ENCODE data around the gene ZNF536.
"Not testable (repeated sequence)": the region's sequence is repeated elsewhere in the genome, so short reads cannot be mapped to it uniquely, and the experiment has no call there.

Gene ZNF536

GRCh38 chr19:30476997-30477396 is 104.8 kb downstream of the ZNF536 start:
- Histone ChIP-seq H3K27ac (ENCODE audit: low read depth, low read length) (no peak overlapping the region), H3K36me3 (ENCODE audit: insufficient read depth, low read length) (no peaks in the 10 kb centered on the region), H3K27me3 (ENCODE audit: insufficient read depth, low read length) (no peaks in the 10 kb centered on the region), H3K4me3 (ENCODE audit: low read length) (no peak overlapping the region), H3K9me3 (ENCODE audit: insufficient read depth, low read depth, low read length) (no peaks in the 10 kb centered on the region), H3K9ac (ENCODE audit: low read depth, low read length) (no peak overlapping the region), H3K4me1 (ENCODE audit: insufficient read depth, low read length) (no peaks in the 10 kb centered on the region)
- WGBS = no CpG with 5 or more reads among the region's 2 CpGs

DNA sequence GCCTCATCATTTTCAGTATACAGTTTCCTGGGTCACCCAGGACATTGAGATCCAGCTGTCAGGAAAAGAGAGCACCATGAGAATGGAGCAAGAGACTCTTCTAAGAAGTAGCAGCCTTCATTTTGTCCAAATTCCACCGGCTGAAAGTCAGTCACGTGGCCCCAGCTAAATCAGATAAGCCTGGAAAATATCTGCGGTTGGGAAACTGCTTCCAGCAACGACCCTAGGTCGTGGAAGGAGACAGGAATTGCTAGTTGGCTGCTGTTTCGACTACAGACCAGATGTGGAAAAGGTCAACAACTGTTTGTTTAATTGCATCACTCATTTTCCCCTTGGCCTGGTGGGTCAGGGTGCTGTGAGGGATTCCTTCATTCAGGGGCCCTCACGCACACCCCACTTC is 107.0 kb downstream of the ZNF536 start:
- Histone ChIP-seq H3K36me3 (ENCODE audit: insufficient read depth, low read length) (no peaks in the 10 kb centered on the region), H3K27ac (ENCODE audit: low read depth, low read length) (no peak overlapping the region), H3K27me3 (ENCODE audit: insufficient read depth, low read length) (no peaks in the 10 kb centered on the region), H3K4me1 (ENCODE audit: insufficient read depth, low read length) (no peaks in the 10 kb centered on the region), H3K4me3 (ENCODE audit: low read length) (no peak overlapping the region), H3K9ac (ENCODE audit: low read depth, low read length) (no peak overlapping the region), H3K9me3 (ENCODE audit: insufficient read depth, low read depth, low read length) (no peaks in the 10 kb centered on the region)
- 89% methylated on average over 7 of the region's 7 CpGs for WGBS

- H3K9me3 ChIP-seq (ENCODE audit: insufficient read depth, low read depth, low read length) = no peaks in the 10 kb centered on the region
- H3K36me3 ChIP-seq (ENCODE audit: insufficient read depth, low read length) = no peaks in the 10 kb centered on the region
- H3K27ac ChIP-seq (ENCODE audit: low read depth, low read length) = no peak overlapping the region
- no peak overlapping the region for H3K9ac ChIP-seq (ENCODE audit: low read depth, low read length)
- H3K4me1 ChIP-seq (ENCODE audit: insufficient read depth, low read length) = no peaks in the 10 kb centered on the region
- no peaks in the 10 kb centered on the region for H3K27me3 ChIP-seq (ENCODE audit: insufficient read depth, low read length)
- 79% methylated on average over 6 of the region's 6 CpGs for WGBS
- H3K4me3 ChIP-seq (ENCODE audit: low read length) = no peak overlapping the region
These were observed 107.9 kb downstream of the ZNF536 start for GRCh38 chr19:30480097-30480496.

GRCh38 chr19:30481063-30481462 is 108.9 kb downstream of the ZNF536 start:
- H3K9ac ChIP-seq (ENCODE audit: low read depth, low read length) = no peak overlapping the region
- no peaks in the 10 kb centered on the region for H3K4me1 ChIP-seq (ENCODE audit: insufficient read depth, low read length)
- 93% methylated on average over 4 of the region's 4 CpGs for WGBS
- H3K27ac ChIP-seq (ENCODE audit: low read depth, low read length) = no peak overlapping the region
- H3K4me3 ChIP-seq (ENCODE audit: low read length) = no peak overlapping the region
- no peaks in the 10 kb centered on the region for H3K27me3 ChIP-seq (ENCODE audit: insufficient read depth, low read length)
- H3K36me3 ChIP-seq (ENCODE audit: insufficient read depth, low read length) = no peaks in the 10 kb centered on the region
- H3K9me3 ChIP-seq (ENCODE audit: insufficient read depth, low read depth, low read length) = no peaks in the 10 kb centered on the region

DNA sequence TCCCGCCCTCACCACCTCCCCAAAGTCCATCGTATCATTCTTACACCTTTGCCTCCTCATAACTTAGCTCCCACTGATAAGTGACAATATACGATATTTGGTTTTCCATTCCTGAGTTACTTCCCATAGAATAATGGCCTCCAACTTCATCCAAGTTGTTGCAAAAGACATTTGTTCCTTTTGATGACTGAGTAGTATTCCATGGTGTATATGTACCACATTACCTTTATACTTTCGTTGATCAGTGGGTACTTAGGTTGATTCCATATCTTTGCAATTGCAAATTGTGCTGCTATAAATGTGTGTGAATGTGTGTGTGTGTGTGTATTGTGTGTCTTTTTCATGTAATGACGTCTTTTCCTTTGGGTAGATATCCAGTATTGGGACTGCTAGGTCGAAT is 109.6 kb downstream of the ZNF536 start:
- H3K4me1 ChIP-seq (ENCODE audit: insufficient read depth, low read length) = no peaks in the 10 kb centered on the region
- 96% methylated on average over 6 of the region's 6 CpGs for WGBS
- no peak overlapping the region for H3K4me3 ChIP-seq (ENCODE audit: low read length)
- H3K9ac ChIP-seq (ENCODE audit: low read depth, low read length) = no peak overlapping the region
- H3K27ac ChIP-seq (ENCODE audit: low read depth, low read length) = no peak overlapping the region
- H3K9me3 ChIP-seq (ENCODE audit: insufficient read depth, low read depth, low read length) = no peaks in the 10 kb centered on the region
- no peaks in the 10 kb centered on the region for H3K27me3 ChIP-seq (ENCODE audit: insufficient read depth, low read length)
- H3K36me3 ChIP-seq (ENCODE audit: insufficient read depth, low read length) = no peaks in the 10 kb centered on the region

GRCh38 chr19:30482956-30483355 is 110.8 kb downstream of the ZNF536 start:
- no peak overlapping the region for H3K4me3 ChIP-seq (ENCODE audit: low read length)
- WGBS = 98% methylated on average over 1 of the region's 1 CpG

DNA sequence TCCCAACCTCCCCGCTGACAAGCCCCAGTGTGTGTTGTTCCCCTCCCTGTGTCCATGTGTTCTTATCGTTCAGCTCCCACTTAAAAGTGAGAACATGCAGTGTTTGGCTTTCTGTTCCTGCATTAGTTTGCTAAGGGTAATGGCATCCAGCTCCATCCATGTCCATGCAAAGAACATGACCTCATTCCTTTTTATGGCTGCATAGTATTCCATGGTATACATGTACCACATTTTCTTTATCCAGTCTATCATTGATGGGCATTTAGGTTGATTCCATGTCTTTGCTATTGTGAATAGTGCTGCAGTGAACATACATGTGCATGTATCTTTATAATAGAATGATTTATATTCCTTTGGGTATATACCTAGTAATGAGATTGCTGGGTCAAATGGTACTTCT is 114.1 kb downstream of the ZNF536 start:
- 97% methylated on average over 2 of the region's 2 CpGs for WGBS
- H3K9ac ChIP-seq (ENCODE audit: low read depth, low read length); H3K4me1 ChIP-seq (ENCODE audit: insufficient read depth, low read length); H3K27ac ChIP-seq (ENCODE audit: low read depth, low read length); H3K4me3 ChIP-seq (ENCODE audit: low read length); H3K27me3 ChIP-seq (ENCODE audit: insufficient read depth, low read length); H3K36me3 ChIP-seq (ENCODE audit: insufficient read depth, low read length); H3K9me3 ChIP-seq (ENCODE audit: insufficient read depth, low read depth, low read length): not testable (repeated sequence)

More at GRCh38 chr19:30482956-30483355, 110.8 kb downstream of the ZNF536 start:
- no peaks in the 10 kb centered on the region for H3K36me3 ChIP-seq (ENCODE audit: insufficient read depth, low read length)
- H3K27ac ChIP-seq (ENCODE audit: low read depth, low read length) = no peak overlapping the region
- no peaks in the 10 kb centered on the region for H3K9me3 ChIP-seq (ENCODE audit: insufficient read depth, low read depth, low read length)
- no peak overlapping the region for H3K9ac ChIP-seq (ENCODE audit: low read depth, low read length)
- no peaks in the 10 kb centered on the region for H3K4me1 ChIP-seq (ENCODE audit: insufficient read depth, low read length)
- H3K27me3 ChIP-seq (ENCODE audit: insufficient read depth, low read length) = no peaks in the 10 kb centered on the region

DNA sequence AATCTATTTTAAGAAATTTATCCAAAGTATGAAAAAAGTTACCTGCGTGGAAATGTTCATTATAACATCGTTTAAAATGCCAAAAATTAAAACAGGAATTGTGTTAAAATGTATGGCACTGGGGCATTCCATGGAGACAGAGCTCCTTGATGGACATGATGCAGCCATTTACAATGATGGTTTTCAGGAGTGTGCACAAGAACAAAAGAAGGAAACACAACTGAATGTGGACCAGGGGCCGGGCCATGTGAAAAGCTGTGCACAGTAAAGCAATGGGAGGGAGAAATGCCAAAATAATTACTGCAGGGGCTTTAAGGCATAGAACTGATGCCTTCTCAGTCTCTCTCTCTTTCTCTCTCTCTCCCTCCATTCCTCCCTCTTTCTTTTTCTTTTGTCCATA is 115.0 kb downstream of the ZNF536 start:
- no peaks in the 10 kb centered on the region for H3K36me3 ChIP-seq (ENCODE audit: insufficient read depth, low read length)
- H3K9me3 ChIP-seq (ENCODE audit: insufficient read depth, low read depth, low read length) = no peaks in the 10 kb centered on the region
- WGBS = 94% methylated on average over 3 of the region's 3 CpGs
- H3K27ac ChIP-seq (ENCODE audit: low read depth, low read length) = no peak overlapping the region
- no peaks in the 10 kb centered on the region for H3K27me3 ChIP-seq (ENCODE audit: insufficient read depth, low read length)
- H3K4me1 ChIP-seq (ENCODE audit: insufficient read depth, low read length) = peaks cover 14% of the 10 kb centered on the region
- no peak overlapping the region for H3K9ac ChIP-seq (ENCODE audit: low read depth, low read length)
- no peak overlapping the region for H3K4me3 ChIP-seq (ENCODE audit: low read length)

GRCh38 chr19:30488191-30488590 is 116.0 kb downstream of the ZNF536 start:
- H3K4me1 ChIP-seq (ENCODE audit: insufficient read depth, low read length) = peaks cover 24% of the 10 kb centered on the region
- H3K4me3 ChIP-seq (ENCODE audit: low read length) = no peak overlapping the region
- H3K9me3 ChIP-seq (ENCODE audit: insufficient read depth, low read depth, low read length) = no peaks in the 10 kb centered on the region
- no peak overlapping the region for H3K27ac ChIP-seq (ENCODE audit: low read depth, low read length)
- H3K27me3 ChIP-seq (ENCODE audit: insufficient read depth, low read length) = no peaks in the 10 kb centered on the region
- WGBS = 96% methylated on average over 3 of the region's 3 CpGs
- no peak overlapping the region for H3K9ac ChIP-seq (ENCODE audit: low read depth, low read length)
- no peaks in the 10 kb centered on the region for H3K36me3 ChIP-seq (ENCODE audit: insufficient read depth, low read length)

DNA sequence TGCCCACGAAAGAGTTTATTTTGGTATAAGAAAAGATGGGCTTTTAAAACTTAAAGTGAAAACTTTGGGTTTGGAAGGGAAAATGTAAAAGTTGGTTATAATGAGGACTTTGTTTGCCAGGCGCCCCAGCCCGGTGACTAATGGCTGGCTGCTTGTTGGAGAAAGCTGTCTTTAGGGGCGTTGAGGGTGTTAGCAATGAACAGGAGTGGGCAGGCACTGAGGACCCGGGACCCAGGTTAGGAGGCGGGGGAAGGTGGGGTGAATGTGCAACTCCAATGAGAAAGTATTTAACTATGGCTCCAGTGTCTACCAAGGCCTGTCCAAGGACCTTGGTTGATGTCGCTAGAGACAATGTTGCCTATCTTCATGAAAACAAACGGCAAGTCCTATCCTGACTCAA is 118.6 kb downstream of the ZNF536 start:
- Histone ChIP-seq H3K9ac (ENCODE audit: low read depth, low read length) (no peak overlapping the region), H3K27ac (ENCODE audit: low read depth, low read length) (no peak overlapping the region), H3K27me3 (ENCODE audit: insufficient read depth, low read length) (no peaks in the 10 kb centered on the region), H3K4me3 (ENCODE audit: low read length) (no peak overlapping the region), H3K36me3 (ENCODE audit: insufficient read depth, low read length) (no peaks in the 10 kb centered on the region), H3K9me3 (ENCODE audit: insufficient read depth, low read depth, low read length) (no peaks in the 10 kb centered on the region), H3K4me1 (ENCODE audit: insufficient read depth, low read length) (peaks cover 25% of the 10 kb centered on the region)
- 91% methylated on average over 8 of the region's 8 CpGs for WGBS

DNA sequence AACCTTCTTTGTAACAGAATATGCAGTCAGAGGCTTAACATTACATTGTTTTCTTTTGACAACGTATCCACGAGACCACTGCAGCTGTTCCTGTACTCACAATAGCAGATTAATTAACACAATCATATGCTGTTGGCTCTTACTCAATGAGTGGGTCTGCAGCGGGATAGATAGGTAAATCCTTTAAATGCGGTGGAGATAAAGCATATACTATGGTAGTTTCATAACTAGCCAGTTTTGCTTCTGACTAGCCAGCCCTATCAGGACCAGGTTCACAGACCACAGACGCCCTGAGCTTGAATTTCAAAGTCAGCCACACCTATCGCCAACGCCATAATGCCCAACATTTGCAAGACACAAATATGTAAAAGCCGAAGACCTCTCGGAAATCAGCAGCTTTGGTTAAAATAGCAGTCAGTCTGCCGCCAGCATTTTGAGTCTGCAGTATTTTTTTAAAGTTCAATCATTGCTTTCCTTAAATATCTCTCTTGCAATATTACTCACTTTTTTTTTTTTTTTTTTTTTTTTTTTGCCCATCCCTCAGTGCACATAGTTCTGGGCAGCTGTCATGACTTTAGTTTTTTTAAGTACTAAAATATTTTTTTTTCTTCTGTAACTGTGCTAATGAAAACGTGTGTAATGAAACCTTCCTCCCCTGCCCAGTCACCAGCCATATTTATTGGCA is 120.5 kb downstream of the ZNF536 start:
- Histone ChIP-seq H3K4me1 (ENCODE audit: insufficient read depth, low read length) (peaks cover 25% of the 10 kb centered on the region), H3K9me3 (ENCODE audit: insufficient read depth, low read depth, low read length) (no peaks in the 10 kb centered on the region), H3K4me3 (ENCODE audit: low read length) (no peak overlapping the region), H3K27me3 (ENCODE audit: insufficient read depth, low read length) (no peaks in the 10 kb centered on the region), H3K9ac (ENCODE audit: low read depth, low read length) (no peak overlapping the region), H3K36me3 (ENCODE audit: insufficient read depth, low read length) (no peaks in the 10 kb centered on the region), H3K27ac (ENCODE audit: low read depth, low read length) (no peak overlapping the region)
- WGBS = 18% methylated on average over 10 of the region's 11 CpGs

- Histone ChIP-seq H3K9me3 (ENCODE audit: insufficient read depth, low read depth, low read length) (no peaks in the 10 kb centered on the region), H3K27me3 (ENCODE audit: insufficient read depth, low read length) (no peaks in the 10 kb centered on the region), H3K4me1 (ENCODE audit: insufficient read depth, low read length) (peaks cover 13% of the 10 kb centered on the region), H3K4me3 (ENCODE audit: low read length) (no peak overlapping the region), H3K27ac (ENCODE audit: low read depth, low read length) (no peak overlapping the region), H3K36me3 (ENCODE audit: insufficient read depth, low read length) (no peaks in the 10 kb centered on the region), H3K9ac (ENCODE audit: low read depth, low read length) (no peak overlapping the region)
- 57% methylated on average over 8 of the region's 8 CpGs for WGBS
These were observed 124.8 kb downstream of the ZNF536 start for GRCh38 chr19:30497034-30497433.

Measured in HUES64 (cell line).